ENCODE results near the gene TRIP12.

TRIP12 gene

DNA sequence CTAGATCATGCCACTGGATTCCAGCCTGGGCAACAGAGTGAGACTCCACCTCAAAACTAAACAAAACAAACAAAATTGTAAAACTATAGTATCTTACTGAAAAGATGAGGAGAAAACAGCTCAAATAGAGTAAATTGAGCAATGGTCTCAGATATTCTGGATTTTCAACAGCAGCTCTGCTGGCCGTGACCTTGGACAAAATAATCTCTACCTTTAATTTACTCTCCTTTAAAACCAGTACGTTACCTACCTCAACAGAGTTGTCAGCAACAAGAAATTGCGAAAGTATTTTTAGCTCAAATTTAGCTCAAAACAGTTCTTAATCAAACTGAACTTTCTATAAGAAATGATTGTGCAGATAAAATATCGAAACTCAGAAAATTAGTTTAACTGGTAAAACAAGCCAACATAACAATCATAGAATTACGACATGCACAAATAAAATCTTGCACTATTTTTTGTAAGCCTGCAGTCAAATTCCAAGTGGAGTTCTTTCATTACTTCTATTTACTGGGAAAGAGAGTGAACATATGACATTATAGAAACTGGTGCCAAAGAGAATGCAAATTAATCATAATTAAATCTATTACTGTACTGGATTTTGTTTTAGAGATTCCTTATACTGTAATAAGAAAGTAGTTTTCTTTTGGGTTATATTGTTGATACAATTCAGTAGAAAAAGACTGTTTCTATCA lies 40.8 kb downstream of the TRIP12 start:
- DNase-seq (ENCODE audit: extremely low read depth, low read depth): no peak
- TF ChIP-seq, protein P1, sequence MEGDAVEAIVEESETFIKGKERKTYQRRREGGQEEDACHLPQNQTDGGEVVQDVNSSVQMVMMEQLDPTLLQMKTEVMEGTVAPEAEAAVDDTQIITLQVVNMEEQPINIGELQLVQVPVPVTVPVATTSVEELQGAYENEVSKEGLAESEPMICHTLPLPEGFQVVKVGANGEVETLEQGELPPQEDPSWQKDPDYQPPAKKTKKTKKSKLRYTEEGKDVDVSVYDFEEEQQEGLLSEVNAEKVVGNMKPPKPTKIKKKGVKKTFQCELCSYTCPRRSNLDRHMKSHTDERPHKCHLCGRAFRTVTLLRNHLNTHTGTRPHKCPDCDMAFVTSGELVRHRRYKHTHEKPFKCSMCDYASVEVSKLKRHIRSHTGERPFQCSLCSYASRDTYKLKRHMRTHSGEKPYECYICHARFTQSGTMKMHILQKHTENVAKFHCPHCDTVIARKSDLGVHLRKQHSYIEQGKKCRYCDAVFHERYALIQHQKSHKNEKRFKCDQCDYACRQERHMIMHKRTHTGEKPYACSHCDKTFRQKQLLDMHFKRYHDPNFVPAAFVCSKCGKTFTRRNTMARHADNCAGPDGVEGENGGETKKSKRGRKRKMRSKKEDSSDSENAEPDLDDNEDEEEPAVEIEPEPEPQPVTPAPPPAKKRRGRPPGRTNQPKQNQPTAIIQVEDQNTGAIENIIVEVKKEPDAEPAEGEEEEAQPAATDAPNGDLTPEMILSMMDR (IDR thresholded peaks at IDR 0.05; ENCODE audit: low read depth, low read length, missing control alignments): no peak
- no peak overlapping the region for H3K4me3 ChIP-seq (replicated peaks; ENCODE audit: low read depth, low read length)

DNA sequence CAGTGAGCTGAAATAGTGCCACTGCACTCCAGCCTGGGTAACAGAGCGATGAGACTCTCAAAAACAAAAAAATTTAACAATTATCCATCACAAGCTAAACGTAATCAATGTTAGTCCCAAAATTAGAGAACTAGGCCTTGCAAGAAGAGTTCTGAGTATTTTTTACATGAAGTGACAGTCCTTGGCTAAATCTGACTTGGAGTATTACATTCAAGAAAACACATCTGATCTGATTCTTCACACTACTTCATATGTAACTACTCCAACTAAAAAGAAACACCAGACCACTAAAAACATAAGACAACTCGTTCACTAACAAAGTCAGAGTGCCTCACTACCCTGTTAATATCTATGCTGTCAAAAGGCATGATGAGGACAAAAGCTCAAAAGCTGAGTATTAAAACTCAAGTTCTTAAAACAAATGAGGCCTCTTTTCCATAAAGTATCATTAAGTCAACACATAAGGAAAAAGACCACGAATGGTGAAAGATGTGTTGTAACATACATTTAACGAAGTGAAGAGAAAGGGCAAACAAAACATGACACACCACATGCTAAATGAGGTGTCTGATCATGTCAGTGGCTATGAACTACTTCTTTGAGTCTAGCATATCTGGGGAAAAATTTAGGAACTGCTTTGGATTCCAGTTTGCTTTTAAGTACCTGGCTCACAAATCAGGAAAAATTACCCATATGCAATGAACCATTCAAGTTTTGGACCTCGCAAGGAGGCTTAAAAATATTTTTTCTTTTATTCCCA lies 42.4 kb downstream of the TRIP12 start:
- no peak overlapping the region for H3K4me3 ChIP-seq (replicated peaks; ENCODE audit: low read depth, low read length)

DNA sequence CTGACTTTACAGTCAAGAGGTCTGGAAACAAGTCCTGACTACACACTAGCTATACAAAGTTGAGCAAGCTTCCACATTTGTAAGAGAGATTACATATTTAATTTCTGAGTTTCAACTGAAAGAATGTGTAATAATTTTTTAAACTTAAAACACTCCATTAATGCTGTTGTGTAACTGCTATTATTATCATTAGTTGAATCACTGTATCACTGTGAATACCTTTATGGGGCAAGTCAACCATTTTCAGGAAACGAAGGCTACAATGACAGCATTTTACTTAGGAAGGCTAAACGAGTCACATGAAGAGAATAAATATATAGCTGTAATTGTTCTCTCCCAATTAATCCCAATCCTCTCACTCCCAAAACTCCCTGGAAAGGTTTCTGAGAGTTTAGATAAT lies 46.3 kb downstream of the TRIP12 start:
- TF ChIP-seq, protein P1 (IDR thresholded peaks at IDR 0.05; ENCODE audit: low read depth, low read length, missing control alignments): no peak
- no peak overlapping the region for H3K4me3 ChIP-seq (replicated peaks; ENCODE audit: low read depth, low read length)
- no peak for DNase-seq (ENCODE audit: extremely low read depth, low read depth)

More for the DNA sequence above, 42.4 kb downstream of the TRIP12 start:
- TF ChIP-seq, protein P1 (IDR thresholded peaks at IDR 0.05; ENCODE audit: low read depth, low read length, missing control alignments): no peak
- DNase-seq (ENCODE audit: extremely low read depth, low read depth): no peak

DNA sequence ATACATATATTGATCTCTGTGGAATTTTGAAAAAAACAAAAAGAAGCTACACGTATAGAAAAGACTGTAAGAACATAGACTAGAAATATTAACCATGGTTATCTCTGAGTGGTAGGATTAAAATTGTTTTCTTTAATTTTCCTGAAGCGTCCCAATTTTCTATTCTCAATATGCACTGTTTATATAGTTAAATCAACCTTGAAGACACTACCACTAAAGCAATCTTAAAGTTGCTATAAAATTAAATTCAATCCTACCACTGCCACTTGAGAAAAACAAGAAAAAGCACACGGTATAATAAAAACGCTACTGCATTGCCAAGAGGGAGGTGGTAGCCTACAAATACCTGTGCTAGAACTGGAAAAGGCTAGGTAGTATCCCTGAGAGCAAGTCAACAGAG lies 47.2 kb downstream of the TRIP12 start:
- no peak for DNase-seq (ENCODE audit: extremely low read depth, low read depth)
- TF ChIP-seq, protein P1 (IDR thresholded peaks at IDR 0.05; ENCODE audit: low read depth, low read length, missing control alignments): no peak
- no peak overlapping the region for H3K4me3 ChIP-seq (replicated peaks; ENCODE audit: low read depth, low read length)

DNA sequence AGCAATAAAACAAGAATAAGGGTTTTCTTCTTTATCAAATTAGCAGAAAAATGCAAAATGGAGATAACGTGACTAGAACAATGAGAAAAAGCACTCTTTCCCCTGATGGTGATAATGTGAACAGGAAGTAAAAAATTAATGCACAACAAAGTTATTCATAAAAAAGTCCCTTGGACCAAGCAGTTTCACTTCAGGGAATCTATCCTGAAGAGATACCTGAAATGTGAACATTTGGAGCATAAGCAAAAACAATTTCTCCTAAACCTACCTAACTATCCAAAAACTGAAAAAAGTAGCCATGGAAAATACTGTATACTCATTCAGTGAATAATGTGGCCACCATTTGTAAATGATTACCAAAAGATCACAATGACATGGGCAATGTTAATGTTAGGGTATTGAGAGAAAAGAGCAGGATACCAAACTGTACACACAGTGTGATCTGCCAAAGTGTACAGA lies 48.7 kb downstream of the TRIP12 start:
- TF ChIP-seq, protein P1 (IDR thresholded peaks at IDR 0.05; ENCODE audit: low read depth, low read length, missing control alignments): no peak
- no peak overlapping the region for H3K4me3 ChIP-seq (replicated peaks; ENCODE audit: low read depth, low read length)
- DNase-seq (ENCODE audit: extremely low read depth, low read depth): no peak

DNA sequence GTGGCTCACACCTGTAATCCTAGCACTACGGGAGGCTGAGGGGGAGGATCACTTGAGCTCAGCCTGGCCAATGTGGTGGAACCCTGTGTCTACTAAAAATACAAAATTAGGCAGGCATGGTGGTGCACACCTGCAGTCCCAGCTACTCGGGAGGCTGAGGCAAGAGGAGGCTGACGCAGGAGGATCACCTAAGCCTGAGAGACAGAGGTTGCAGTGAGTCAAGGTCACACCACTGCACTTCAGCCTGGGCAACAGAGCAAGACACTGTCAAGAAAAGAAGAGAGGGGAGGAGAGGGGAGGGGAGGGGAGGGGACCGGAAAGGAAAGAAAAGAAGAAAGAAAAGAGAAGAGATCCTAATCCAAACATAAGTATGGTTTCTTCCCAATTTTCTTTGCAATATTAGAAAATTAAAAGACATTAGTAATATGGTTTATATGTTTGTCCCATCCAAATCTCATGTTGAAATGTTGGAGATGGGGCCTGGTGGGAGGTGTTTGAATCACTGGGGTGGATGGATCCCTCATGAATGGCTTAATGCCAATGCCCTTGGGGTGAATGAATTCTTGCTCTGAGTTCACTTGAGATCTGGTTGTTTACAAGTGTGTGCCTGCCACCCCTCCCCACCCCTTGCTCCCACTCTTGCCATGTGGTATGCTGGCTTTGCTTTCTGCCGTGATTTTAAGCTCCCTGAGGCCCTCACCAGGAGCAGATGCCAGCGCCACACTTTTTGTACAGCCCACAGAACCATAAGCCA lies 50.7 kb downstream of the TRIP12 start:
- peak; percentile 12 for DNase-seq (ENCODE audit: extremely low read depth, low read depth)
- H3K4me3 ChIP-seq (replicated peaks; ENCODE audit: low read depth, low read length): no peak overlapping the region
- TF ChIP-seq, protein P1 (IDR thresholded peaks at IDR 0.05; ENCODE audit: low read depth, low read length, missing control alignments): no peak
